Nephron (organoid): ENCODE results near the gene PAX9.

Experiments
- H3K27ac Mint-ChIP-seq, 3 experiments: 2 replicates each; pipeline ENCODE4 v1.8.0; 2020; ENCODE audit warnings: mixed read lengths in 3 of 3, mild to moderate bottlenecking in 2 of 3, moderate library complexity in 1 of 3
- H3K27me3 Mint-ChIP-seq: 2 replicates; pipeline ENCODE4 v1.8.0; 2021; ENCODE audit warnings: low read depth, mild to moderate bottlenecking, moderate library complexity, mixed read lengths
- H3K36me3 Mint-ChIP-seq: 2 replicates; pipeline ENCODE4 v1.8.0; 2020; ENCODE audit warnings: low read depth, mixed read lengths
- H3K4me1 Mint-ChIP-seq: 2 replicates; pipeline ENCODE4 v1.8.0; 2020; ENCODE audit warnings: mixed read lengths
- H3K4me3 Mint-ChIP-seq, 3 experiments: 2 replicates each; pipeline ENCODE4 v1.8.0; 2020; ENCODE audit warnings: mild to moderate bottlenecking in 3 of 3, mixed read lengths in 3 of 3, moderate library complexity in 2 of 3
- H3K9me3 Mint-ChIP-seq: 2 replicates; pipeline ENCODE4 v1.8.0; 2020; ENCODE audit warnings: mixed read lengths
- TF ChIP-seq, protein P1 (sequence below), 3 experiments: fragments of 200-600 bp; sonication (generic); IDR thresholded peaks; one replicate each; pipeline ENCODE4 v1.5.0; 2021; ENCODE audit warnings: antibody characterized with exemption in 3 of 3; ENCODE audit not compliant: unreplicated experiment in 3 of 3

The PAX9 gene

DNA sequence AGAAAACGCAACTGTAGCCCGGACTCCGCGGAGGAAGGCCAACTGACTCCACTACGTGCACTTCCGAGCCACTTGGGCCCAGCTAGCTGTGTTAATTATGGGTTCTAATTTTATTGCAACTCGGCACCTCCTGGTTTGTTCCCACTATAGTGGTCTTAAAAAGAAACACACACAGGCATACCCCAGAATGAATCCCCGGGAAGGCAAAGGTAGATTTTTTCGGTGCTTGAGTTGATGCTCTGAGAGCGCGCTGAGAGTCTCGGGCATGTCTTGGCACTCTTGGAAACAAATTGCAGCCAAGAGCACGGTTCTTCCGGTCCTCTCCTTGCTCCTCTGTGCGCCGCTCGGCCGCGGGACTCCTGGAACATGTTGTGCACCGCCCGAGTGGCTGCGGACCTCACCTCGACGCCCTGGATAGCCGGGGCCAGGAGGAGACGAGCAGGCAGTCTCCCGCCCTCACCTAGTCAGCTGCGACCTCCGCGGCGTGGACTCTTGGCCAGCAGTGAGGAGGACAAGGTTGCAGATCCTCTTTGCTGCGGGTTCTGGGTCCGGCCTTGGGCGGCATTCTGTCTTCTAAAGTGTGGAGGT is 6.8 kb upstream of the PAX9 start:
- H3K27me3 Mint-ChIP-seq: peaks cover 100% of the 10 kb centered on the region
- no peak overlapping the region for H3K27ac Mint-ChIP-seq
- TF ChIP-seq, protein P1, sequence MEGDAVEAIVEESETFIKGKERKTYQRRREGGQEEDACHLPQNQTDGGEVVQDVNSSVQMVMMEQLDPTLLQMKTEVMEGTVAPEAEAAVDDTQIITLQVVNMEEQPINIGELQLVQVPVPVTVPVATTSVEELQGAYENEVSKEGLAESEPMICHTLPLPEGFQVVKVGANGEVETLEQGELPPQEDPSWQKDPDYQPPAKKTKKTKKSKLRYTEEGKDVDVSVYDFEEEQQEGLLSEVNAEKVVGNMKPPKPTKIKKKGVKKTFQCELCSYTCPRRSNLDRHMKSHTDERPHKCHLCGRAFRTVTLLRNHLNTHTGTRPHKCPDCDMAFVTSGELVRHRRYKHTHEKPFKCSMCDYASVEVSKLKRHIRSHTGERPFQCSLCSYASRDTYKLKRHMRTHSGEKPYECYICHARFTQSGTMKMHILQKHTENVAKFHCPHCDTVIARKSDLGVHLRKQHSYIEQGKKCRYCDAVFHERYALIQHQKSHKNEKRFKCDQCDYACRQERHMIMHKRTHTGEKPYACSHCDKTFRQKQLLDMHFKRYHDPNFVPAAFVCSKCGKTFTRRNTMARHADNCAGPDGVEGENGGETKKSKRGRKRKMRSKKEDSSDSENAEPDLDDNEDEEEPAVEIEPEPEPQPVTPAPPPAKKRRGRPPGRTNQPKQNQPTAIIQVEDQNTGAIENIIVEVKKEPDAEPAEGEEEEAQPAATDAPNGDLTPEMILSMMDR (IDR thresholded peaks at IDR 0.05; ENCODE audit: unreplicated experiment in 3 of 3): no peak
- H3K9me3 Mint-ChIP-seq: peaks cover 2% of the 10 kb centered on the region
- peaks cover 25% of the 10 kb centered on the region for H3K4me1 Mint-ChIP-seq
- no peaks in the 10 kb centered on the region for H3K36me3 Mint-ChIP-seq
- no peak overlapping the region for H3K4me3 Mint-ChIP-seq

DNA sequence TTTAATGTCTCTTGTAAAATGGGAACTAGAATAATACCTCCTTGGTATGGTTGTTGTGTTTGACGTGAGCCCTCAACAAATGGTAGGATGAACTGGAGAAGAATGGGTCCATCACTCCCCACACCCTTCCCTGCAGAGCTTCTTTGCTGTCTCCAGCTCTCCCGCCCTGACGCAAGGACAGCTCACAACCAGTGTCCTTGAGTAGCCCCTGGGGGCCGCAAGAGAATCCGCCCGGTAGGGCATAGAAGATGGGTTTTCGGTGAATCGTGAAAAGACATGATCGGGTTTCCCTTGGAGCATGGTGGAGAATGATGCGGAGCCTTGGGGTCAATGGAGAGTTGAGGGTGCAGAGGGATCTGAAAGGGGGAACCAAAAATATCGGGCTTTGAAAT is 6.1 kb upstream of the PAX9 start:
- H3K36me3 Mint-ChIP-seq: no peaks in the 10 kb centered on the region
- peaks cover 28% of the 10 kb centered on the region for H3K4me1 Mint-ChIP-seq
- H3K4me3 Mint-ChIP-seq: peak overlapping the region; percentile 37 to 79 (median 75)

DNA sequence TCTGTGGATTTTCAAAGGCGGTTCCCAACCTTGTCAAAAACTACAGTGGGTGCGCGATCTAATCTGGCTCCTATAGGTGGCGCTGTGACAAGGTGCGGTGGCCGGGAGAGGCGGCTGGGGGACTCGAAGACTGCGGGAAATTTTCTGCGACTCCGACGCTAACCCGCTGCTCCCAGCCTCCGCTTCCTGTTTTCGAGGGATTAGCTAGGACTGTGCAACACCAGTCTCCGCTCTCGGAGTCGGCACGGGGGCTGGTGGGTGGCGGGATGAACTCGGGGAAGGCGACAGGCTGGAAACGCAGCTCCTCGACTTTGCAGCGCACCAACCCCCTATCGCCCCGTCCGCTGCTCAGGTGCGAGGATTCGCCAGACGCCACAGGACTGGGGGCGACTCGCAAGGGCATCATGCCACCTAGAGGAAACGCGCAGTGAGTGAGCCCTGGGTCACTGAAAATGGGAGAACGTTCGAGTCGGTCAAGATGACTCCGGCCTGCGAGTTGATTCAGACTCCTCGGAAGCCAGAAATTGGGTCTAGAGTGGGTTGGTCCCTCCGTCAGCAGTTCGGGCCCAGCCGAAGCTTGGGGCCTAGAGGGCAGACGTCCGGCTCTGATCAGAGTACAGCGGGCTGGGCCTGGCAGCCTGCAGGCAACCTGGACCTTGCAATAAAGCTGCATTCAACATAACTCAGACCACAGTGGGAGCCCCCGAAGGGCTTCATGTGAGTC is 5.5 kb upstream of the PAX9 start:
- H3K9me3 Mint-ChIP-seq: peaks cover 2% of the 10 kb centered on the region
- H3K27me3 Mint-ChIP-seq: peaks cover 100% of the 10 kb centered on the region
- peak overlapping the region; percentile 37 to 79 (median 75) for H3K4me3 Mint-ChIP-seq
- no peaks in the 10 kb centered on the region for H3K36me3 Mint-ChIP-seq
- H3K27ac Mint-ChIP-seq: no peak overlapping the region
- H3K4me1 Mint-ChIP-seq: peaks cover 30% of the 10 kb centered on the region
- TF ChIP-seq, protein P1 (IDR thresholded peaks at IDR 0.05; ENCODE audit: unreplicated experiment in 3 of 3): peak; percentile 55 to 76 (median 72)

More for the DNA sequence above, 6.1 kb upstream of the PAX9 start:
- Mint-ChIP-seq H3K27me3 (peaks cover 100% of the 10 kb centered on the region), H3K27ac (no peak overlapping the region), H3K9me3 (peaks cover 2% of the 10 kb centered on the region)
- TF ChIP-seq, protein P1 (IDR thresholded peaks at IDR 0.05; ENCODE audit: unreplicated experiment in 3 of 3): no peak

DNA sequence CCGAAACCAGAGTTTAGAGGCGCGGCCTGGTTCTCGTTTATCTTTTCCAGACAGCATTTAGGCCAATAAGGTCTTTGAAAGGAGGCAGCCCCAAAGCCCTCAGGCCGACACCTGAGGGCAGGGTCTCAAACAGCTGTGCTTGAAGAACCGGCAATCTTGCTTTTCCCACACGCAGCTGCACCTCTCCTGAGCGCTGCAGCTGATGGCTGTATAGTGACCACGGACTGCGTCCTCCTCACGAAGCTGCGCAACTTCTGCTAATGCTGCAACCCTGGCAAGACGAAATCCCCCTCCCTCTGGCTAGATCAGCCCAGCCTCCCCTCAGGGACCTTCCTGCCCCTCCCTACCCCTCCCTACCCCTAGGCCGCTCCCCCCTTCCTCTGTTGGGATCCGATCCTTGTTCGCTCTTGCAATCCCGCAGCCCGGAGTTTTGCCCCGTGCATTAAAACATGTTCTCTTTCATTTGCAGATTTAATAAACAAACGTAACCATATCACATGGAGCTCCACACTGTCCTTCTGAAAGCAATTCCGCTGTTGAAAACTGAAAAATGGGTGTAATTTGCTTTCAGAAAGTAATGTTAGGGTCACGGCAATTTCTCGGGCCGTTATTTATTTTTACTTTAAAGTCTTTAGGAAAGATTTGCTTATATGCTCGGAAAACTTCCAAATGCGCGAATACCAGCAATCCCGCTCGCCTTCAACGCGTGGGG is 4.8 kb upstream of the PAX9 start:
- H3K36me3 Mint-ChIP-seq: no peaks in the 10 kb centered on the region
- no peak overlapping the region for H3K27ac Mint-ChIP-seq
- H3K27me3 Mint-ChIP-seq: peaks cover 100% of the 10 kb centered on the region
- H3K9me3 Mint-ChIP-seq: peaks cover 5% of the 10 kb centered on the region
- peaks cover 36% of the 10 kb centered on the region for H3K4me1 Mint-ChIP-seq
- TF ChIP-seq, protein P1 (IDR thresholded peaks at IDR 0.05; ENCODE audit: unreplicated experiment in 3 of 3): no peak
- H3K4me3 Mint-ChIP-seq: peak overlapping the region; percentile 65 to 79 (median 75)

DNA sequence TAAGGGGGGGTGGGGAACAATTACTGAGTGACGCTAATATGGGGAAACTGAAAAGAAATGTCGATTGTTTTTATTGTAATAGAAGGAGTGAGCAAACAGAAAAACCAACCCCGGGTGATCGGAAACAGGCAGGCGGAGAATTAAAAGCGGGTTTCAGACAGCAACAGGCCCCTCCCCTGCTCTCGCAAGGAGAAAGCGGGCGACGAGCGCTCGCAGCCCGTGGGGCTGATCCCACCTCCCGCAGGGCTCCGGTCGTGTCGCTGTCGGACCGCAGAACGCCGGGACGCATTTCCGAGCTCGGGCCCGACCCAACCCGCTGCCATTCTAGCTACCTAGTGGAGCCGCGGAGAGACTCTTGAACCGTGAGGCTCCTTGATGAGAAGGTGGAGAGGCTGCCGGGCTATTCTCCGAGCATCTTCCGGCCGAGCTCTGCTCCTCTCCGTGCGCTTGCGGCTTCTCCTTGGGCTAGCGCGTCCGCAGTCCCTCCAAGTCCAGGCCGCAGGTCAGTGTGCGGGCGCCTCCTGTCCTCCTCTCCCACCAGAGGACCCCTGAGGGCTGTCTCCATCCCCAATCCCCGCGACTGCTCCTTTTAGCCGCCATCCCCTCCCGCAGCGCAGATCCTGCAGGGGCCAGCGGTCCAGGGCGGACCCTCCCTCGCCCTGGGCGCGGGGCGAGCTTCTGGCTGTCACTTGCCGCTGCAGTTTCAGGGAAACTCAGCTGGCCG is 4.1 kb upstream of the PAX9 start:
- no peak overlapping the region for H3K27ac Mint-ChIP-seq
- H3K9me3 Mint-ChIP-seq: peaks cover 5% of the 10 kb centered on the region
- H3K36me3 Mint-ChIP-seq: no peaks in the 10 kb centered on the region
- peaks cover 100% of the 10 kb centered on the region for H3K27me3 Mint-ChIP-seq
- peaks cover 43% of the 10 kb centered on the region for H3K4me1 Mint-ChIP-seq
- peak overlapping the region; percentile 56 to 79 (median 75) for H3K4me3 Mint-ChIP-seq
- TF ChIP-seq, protein P1 (IDR thresholded peaks at IDR 0.05; ENCODE audit: unreplicated experiment in 3 of 3): no peak
